ENCODE data around the gene ALX3.
"Not testable (repeated sequence)": the region's sequence is repeated elsewhere in the genome, so short reads cannot be mapped to it uniquely, and the experiment has no call there.

The ALX3 gene

DNA sequence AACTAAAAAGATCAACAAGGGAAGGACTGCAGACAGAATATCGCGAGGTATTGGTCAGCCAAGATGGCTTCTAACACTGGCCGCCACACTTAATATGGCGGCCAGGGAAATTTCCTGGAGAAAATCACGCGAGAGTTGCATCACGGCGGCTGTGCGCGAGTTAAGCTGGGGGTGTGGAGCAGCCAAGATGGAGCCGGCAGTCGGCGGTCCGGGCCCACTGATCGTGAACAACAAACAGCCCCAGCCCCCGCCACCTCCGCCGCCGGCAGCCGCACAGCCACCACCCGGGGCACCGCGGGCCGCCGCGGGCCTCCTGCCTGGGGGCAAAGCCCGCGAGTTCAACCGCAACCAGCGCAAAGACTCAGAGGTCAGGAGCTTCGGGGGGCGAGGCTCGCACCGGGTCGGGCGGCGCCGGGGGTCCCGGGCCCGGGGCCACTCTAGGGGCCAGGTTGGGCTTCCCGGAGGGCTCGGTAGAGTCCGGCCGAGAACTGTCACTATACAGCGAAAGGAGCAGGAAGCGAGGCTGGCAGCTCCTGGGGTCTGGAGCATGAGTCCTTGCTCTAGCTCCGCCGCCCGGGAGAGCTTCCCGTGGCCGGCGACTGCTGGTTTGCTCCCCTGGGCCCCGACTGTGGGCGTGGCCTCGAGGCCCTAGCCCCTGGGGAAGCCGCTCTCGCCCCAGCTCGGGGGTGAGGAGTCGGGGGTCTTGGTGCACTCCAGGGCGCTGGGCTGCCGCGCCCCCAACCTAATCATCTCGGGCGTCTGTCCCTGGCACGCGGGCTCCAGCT lies 35.8 kb downstream of the ALX3 start, which contains the start of gene STRIP1:
TSS of gene STRIP1 (plus strand) at position 174 of the 785 bp plus-strand sequence. CDS start at position 188, 14 bp downstream.
- peak; percentile 85 for FAIRE-seq
- DNase-seq (ENCODE audit: insufficient read length): peak; percentile 72
- TF ChIP-seq POLR2AphosphoS5 (IDR thresholded peaks at IDR 0.05; ENCODE audit: low read depth, low read length) (peak; percentile 77; the same call in 1 of the 2 replicates), TAF1 (IDR thresholded peaks at IDR 0.05; ENCODE audit: borderline replicate concordance, low read depth, low read length) (0 out of 2 replicates have a peak, but pooled peaks have one; percentile 33), POLR2A (IDR thresholded peaks at IDR 0.05; ENCODE audit: low read depth, low read length) (peak; percentile 66; the same call in 1 of the 2 replicates)

DNA sequence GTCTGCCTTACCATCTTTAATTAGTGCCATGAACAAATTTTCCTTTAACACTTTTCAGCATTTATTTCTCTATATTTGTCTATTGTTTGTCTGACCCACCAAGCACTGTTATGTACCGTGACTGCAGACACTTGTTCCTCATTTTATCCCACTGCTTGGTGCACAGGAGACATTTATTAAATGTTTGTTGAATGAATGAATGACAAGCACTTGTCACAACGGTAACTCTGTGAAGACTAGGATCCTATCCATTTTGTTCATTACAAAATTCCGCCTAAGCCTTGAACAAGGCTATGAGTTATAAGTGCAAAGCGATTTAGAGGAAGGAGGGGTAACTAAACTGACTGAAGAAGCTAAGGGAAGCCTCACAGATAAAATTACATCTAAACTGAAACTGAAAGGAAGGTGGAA lies 36.4 kb downstream of the ALX3 start:
- FAIRE-seq: no peak
- TF ChIP-seq TAF1 (IDR thresholded peaks at IDR 0.05; ENCODE audit: borderline replicate concordance, low read depth, low read length) (0 out of 2 replicates have a peak, but pooled peaks have one; percentile 25), POLR2AphosphoS5 (IDR thresholded peaks at IDR 0.05; ENCODE audit: low read depth, low read length) (no peak), POLR2A (IDR thresholded peaks at IDR 0.05; ENCODE audit: low read depth, low read length) (no peak)
- DNase-seq (ENCODE audit: insufficient read length): no peak

DNA sequence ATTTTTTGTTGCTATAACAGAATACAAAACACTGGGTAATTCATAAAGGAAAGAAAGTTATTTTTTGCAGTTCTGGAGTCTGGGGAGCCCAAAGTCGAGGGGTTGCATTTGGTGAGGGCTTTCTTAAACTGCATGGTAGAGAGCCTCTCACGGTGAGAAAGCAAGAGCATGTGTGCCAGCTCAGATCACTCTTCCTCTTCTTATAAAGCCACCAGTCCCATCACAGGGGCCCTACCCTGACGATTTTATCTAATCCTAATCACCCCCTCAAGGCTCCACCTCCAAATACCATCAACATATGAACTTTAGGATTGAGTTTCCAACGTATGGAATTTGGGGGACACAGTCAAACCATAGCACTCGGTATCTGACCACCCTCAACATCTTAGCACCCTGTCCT lies 37.1 kb downstream of the ALX3 start:
- FAIRE-seq (no peak), DNase-seq (ENCODE audit: insufficient read length) (no peak)
- TF ChIP-seq TAF1 (IDR thresholded peaks at IDR 0.05; ENCODE audit: borderline replicate concordance, low read depth, low read length) (no peak), POLR2A (IDR thresholded peaks at IDR 0.05; ENCODE audit: low read depth, low read length) (no peak), POLR2AphosphoS5 (IDR thresholded peaks at IDR 0.05; ENCODE audit: low read depth, low read length) (no peak)

DNA sequence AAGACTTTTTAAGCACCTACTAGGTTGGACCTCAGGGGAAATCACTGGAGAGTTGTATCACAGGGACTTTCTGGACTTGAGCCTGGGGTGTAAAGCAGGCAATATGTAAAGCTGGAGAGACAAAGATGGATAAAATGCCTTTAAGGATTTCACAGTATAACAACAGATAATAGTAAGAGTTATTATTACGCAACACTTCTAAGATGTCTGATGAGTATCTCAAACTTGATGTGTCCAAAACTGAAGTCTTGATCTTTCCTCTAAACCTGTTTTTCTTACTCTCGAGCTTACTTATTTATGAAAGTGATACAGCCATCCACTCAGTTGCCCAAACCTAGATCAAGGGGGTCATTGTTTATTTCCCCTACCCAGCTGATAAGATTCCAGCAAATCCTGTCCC lies 38.1 kb downstream of the ALX3 start:
- FAIRE-seq (no peak), DNase-seq (ENCODE audit: insufficient read length) (no peak)
- TF ChIP-seq POLR2AphosphoS5 (IDR thresholded peaks at IDR 0.05; ENCODE audit: low read depth, low read length) (no peak), POLR2A (IDR thresholded peaks at IDR 0.05; ENCODE audit: low read depth, low read length) (no peak), TAF1 (IDR thresholded peaks at IDR 0.05; ENCODE audit: borderline replicate concordance, low read depth, low read length) (no peak)

DNA sequence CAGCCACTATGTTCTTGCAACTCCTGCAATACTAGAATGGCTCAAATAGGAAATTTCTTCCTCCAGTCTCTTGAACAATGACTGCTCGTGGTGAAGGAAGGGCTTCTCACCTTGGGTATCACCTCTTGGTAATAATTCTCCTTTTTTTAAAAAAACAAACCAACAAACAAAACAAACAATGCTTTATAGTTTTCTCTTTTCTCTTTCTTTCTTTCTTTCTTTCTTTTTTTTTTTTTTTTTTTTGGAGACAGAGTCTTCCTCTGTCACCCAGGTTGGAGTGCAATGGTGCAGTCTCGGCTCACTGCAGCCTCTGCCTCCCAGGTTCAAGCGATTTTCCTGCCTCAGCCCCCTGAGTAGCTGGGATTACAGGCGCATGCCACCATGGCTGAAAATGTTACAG lies 39.8 kb downstream of the ALX3 start:
- FAIRE-seq; DNase-seq (ENCODE audit: insufficient read length): not testable (repeated sequence)

- TF ChIP-seq POLR2A (IDR thresholded peaks at IDR 0.05; ENCODE audit: low read depth, low read length) (no peak), POLR2AphosphoS5 (IDR thresholded peaks at IDR 0.05; ENCODE audit: low read depth, low read length) (no peak), TAF1 (IDR thresholded peaks at IDR 0.05; ENCODE audit: borderline replicate concordance, low read depth, low read length) (no peak)
- FAIRE-seq (no peak), DNase-seq (ENCODE audit: insufficient read length) (no peak)
Observed at GRCh38 chr1:110024613-110025012, 45.9 kb downstream of the ALX3 start.

DNA sequence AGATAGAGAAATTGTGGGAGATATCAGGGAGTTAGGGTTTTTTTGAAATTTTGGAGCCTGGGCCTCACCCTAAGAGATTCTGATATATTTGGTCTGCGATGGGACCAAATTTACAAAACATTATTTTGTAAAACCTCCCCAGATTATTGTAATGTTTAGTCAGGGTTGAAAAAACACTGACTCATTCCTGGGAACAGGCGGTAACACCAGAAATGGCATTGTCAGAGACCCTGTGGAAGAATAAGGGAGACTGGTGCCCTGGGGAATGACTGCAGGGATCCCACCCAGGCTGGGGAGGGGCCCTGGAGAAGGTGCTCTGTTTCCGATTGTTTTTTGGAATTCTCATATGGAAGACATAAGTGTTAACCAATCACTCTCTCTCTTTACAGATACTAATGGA lies 49.2 kb downstream of the ALX3 start:
- no peak for FAIRE-seq
- TF ChIP-seq POLR2A (IDR thresholded peaks at IDR 0.05; ENCODE audit: low read depth, low read length): no peak
- TF ChIP-seq POLR2AphosphoS5 (IDR thresholded peaks at IDR 0.05; ENCODE audit: low read depth, low read length): no peak
- no peak for TF ChIP-seq TAF1 (IDR thresholded peaks at IDR 0.05; ENCODE audit: borderline replicate concordance, low read depth, low read length)
- DNase-seq (ENCODE audit: insufficient read length): no peak

GRCh38 chr1:110019770-110020169 lies 50.7 kb downstream of the ALX3 start:
- FAIRE-seq (no peak), DNase-seq (ENCODE audit: insufficient read length) (no peak)
- TF ChIP-seq POLR2A (IDR thresholded peaks at IDR 0.05; ENCODE audit: low read depth, low read length) (no peak), POLR2AphosphoS5 (IDR thresholded peaks at IDR 0.05; ENCODE audit: low read depth, low read length) (no peak), TAF1 (IDR thresholded peaks at IDR 0.05; ENCODE audit: borderline replicate concordance, low read depth, low read length) (no peak)

DNA sequence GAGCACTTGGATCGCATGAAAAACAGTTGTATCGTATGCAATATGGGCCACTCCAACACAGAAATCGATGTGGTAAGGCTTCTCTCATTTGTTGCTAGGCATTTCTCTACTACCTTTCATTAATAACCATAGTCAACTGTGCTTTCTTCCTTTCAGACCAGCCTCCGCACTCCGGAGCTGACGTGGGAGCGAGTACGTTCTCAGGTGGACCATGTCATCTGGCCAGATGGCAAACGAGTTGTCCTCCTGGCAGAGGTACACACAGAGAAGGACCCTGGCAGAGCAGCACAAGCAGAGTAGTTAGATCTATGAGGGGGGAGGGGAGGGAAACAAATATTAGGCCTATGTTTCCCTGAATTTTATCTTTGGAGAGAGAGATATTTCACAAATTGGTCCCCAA lies 52.1 kb downstream of the ALX3 start:
- no peak for FAIRE-seq
- no peak for TF ChIP-seq TAF1 (IDR thresholded peaks at IDR 0.05; ENCODE audit: borderline replicate concordance, low read depth, low read length)
- TF ChIP-seq POLR2AphosphoS5 (IDR thresholded peaks at IDR 0.05; ENCODE audit: low read depth, low read length): no peak
- TF ChIP-seq POLR2A (IDR thresholded peaks at IDR 0.05; ENCODE audit: low read depth, low read length): no peak

GRCh38 chr1:110017792-110018191 lies 52.7 kb downstream of the ALX3 start:
- DNase-seq (ENCODE audit: insufficient read length) (no peak), FAIRE-seq (no peak)
- TF ChIP-seq TAF1 (IDR thresholded peaks at IDR 0.05; ENCODE audit: borderline replicate concordance, low read depth, low read length) (no peak), POLR2AphosphoS5 (IDR thresholded peaks at IDR 0.05; ENCODE audit: low read depth, low read length) (no peak), POLR2A (IDR thresholded peaks at IDR 0.05; ENCODE audit: low read depth, low read length) (no peak)

More for the DNA sequence above, 52.1 kb downstream of the ALX3 start:
- DNase-seq (ENCODE audit: insufficient read length): no peak

DNA sequence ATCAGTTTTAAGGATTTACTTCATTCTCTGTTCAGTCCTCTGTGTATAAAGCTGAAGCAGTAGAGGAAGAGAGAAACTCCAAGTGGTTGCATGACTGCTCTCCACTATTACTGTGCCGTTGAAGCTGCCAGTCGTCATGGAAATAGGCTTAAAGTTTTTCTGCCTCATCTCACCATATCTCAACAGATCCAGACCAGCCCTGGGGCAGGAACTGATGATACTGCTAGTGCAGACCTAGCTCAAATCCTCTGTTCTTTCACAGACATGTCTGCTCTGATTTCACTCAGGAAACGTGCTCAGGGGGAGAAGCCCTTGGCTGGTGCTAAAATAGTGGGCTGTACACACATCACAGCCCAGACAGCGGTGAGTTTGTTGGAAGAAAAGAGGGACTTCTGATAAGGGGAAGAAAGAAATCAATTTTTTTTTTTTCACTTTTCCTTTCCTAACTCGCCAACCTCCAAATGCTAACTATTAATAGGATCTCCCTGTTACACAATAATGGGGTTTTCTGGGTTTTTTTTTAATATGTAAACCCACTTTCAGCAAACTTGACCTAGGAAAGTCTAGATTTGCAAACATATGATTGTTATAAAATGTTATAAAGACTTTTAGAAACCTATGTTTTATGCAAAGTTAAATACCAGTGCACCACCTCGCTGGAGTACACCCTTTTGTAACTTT lies 58.2 kb downstream of the ALX3 start:
- TF ChIP-seq POLR2A (IDR thresholded peaks at IDR 0.05; ENCODE audit: low read depth, low read length) (no peak), POLR2AphosphoS5 (IDR thresholded peaks at IDR 0.05; ENCODE audit: low read depth, low read length) (no peak), TAF1 (IDR thresholded peaks at IDR 0.05; ENCODE audit: borderline replicate concordance, low read depth, low read length) (no peak)
- DNase-seq (ENCODE audit: insufficient read length): no peak
- FAIRE-seq: peak; percentile 27
